Kidney glomerular epithelial cell (primary cell): ENCODE results near the gene TUBB6.
A peak's percentile ranks its signal among the peaks of the same experiment; 100 is the strongest.

Experiments
- DNase-seq: peaks from one replicate; lab custom pipeline; 2025; lab: John Stamatoyannopoulos, UW

The TUBB6 gene

DNA sequence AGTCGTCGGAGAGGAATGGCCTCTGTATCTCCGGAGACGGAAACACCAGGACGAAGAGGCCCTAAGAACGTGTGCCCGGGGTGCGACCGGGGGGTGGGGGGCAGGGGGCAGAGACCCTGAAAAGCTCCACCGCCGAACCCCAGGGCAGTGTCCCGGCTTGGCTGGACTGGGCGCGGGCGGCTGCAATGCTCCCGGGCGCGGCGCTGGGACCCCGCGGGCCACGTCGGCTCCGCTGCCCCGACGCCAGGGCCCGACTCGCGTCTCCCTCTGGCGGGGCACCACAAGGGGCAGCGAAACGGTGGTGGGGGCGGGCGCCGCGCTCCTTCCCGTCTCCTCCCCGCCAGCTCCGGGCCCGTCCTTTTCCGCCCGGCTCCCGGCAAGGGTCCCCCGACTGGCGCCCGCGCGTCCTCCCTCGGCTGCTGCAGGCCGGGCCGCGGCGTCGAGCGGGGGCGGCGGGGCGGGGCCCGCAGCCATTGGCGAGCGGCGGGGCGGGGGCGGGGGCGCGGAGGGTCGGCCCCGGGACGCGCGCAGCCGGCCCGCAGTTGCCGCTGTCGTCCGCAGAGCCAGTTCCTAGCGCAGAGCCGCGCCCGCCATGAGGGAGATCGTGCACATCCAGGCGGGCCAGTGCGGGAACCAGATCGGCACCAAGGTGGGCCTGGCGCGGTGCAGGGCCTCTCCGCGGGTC, at the start of gene TUBB6:
TSS of gene TUBB6 (plus strand) at position 541 of the 685 bp plus-strand sequence. CDS start at position 593, 52 bp downstream.
- DNase-seq: peak; percentile 44

DNA sequence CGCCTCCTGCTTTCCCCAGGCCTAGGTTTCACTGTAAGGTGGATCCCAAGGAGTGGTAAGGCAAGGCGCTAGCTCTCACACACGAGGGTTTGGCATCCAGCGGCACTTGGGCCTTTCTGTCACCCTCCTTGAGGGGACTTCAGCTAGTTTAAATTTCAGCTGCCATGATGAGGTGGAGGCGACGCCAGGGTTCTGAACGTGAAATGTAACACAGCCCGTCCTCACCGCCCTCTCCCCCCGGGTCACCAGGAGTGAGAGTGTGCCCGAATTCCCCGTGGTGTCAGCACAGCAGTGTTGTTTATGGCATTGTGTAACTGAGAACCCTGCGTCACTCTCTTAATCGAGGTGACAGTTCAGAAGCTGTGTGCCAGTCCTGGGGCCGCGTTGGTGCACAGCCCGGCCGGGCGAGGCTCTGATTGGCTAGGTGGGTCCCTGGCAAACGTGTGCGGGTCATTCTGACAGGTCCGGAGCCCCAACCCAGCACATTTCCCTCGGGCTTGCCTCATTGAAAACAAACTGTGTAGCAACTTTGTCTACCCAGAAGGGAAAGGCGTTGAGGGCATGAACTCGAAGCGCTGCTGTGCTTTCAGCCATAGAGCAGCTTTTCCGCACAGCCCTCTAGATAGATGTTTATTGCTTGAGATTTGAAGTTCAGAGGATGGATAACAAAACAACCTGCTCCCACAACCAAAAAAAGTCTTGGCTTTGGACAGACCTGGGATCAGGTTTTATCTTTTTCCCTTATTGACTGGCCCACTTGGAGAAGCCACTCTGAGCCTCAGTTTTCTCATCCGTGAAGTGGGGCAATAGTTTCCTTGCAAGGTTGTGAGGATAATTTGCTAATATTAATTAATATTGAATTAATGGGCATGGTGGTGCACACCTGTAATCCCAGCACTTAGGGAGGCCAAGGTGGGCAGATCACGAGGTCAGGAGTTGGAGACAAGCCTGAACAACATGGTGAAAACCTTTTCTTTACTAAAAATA, 49.0 kb upstream of the TUBB6 start:
- DNase-seq: no peak

DNA sequence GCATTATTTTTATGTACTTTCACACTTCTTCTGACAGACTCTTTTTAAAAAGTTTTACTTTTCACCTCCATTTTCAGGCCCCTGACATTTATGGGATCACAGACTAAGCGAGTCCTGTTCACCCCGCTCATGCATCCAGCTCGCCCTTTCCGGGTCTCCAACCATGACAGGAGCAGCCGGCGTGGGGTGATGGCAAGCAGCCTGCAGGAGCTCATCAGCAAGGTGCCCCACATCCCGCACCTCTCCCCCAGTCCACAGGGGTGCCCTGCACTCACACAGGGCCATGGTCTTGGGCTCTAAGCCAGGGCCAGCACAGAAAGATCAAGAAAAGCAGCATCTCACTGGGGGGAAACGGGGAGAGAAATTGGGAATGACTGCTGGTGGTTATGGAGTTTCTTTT, 45.3 kb upstream of the TUBB6 start:
- no peak for DNase-seq

DNA sequence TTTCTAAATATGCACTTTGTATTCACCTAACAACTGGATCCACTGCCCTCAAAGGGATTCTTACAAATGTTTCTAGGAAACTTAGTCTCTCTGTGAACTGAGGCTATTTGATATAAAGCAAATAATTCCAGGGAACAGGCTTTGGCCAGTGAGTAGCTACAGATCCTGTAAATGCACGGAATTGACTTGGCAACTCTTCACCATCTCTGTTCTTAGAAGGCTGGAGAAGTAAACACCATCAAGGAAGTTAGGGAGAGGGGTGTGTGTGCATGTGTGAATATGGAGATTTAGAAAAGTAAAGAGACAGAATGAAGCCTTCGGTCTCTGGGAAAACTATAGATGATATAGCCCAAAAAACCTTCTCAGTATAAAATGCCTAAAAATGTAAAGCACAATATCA, 43.2 kb upstream of the TUBB6 start:
- DNase-seq: no peak

DNA sequence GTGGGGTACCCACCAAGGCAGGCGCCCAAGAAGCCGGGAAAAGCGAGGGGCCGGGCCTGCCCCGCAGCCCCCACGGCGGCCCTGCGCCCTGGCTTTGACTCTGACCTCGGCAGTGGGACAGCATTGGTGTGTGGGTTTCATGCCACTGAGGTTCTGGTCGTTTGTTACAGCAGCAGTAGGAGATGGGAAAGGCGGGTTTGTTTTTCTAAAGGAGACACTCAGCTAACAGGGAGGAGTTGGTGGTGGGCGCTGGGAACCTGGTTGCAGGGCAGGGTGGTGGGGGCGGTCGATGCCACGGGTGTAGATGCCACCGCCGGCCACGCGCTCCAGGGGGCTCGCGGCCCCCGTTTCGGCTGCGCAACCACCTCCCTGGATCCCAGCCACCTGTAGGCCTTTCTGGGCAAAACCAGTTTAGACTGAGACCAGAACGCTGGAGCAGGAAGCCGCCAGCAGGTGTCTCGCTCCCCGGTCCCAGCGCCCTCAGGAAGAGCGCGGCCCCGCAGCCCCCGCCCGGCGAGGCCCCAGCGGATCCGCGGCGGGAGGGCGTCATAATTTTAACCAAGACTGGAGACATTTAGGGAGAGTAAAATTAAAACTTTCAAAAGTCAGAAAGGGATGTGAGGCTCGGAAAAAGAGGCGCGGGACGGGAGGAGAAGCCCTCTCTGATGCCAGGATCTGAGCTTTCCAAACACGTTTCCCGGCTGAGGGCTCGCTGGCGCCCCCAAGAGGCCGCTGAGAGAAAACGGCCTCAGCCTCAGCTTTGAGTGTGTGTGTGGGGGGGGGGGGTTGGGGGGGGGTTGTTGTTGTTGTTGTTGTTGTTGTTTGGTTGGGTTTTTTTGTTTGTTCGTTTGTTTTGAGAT, 36.4 kb upstream of the TUBB6 start:
- peak; percentile 64 for DNase-seq

DNA sequence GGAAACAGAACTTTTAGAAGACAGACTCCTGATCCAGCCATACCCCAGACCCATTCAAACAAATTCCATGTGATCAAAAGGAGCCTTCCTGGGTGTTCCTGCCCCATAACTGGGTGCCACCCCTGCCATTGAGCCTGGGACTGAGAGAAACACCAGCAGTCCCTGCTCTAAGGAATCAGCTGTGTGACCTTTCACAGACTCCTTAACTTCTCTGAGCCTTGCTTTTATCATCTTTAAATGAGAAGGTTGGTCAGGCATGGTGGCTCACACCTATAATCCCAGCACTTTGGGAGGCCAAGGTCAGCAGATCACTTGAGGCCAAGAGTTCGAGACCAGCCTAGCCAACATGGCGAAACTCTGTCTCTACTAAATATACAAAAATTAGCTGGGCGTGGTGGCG, 33.2 kb upstream of the TUBB6 start:
- no peak for DNase-seq

DNA sequence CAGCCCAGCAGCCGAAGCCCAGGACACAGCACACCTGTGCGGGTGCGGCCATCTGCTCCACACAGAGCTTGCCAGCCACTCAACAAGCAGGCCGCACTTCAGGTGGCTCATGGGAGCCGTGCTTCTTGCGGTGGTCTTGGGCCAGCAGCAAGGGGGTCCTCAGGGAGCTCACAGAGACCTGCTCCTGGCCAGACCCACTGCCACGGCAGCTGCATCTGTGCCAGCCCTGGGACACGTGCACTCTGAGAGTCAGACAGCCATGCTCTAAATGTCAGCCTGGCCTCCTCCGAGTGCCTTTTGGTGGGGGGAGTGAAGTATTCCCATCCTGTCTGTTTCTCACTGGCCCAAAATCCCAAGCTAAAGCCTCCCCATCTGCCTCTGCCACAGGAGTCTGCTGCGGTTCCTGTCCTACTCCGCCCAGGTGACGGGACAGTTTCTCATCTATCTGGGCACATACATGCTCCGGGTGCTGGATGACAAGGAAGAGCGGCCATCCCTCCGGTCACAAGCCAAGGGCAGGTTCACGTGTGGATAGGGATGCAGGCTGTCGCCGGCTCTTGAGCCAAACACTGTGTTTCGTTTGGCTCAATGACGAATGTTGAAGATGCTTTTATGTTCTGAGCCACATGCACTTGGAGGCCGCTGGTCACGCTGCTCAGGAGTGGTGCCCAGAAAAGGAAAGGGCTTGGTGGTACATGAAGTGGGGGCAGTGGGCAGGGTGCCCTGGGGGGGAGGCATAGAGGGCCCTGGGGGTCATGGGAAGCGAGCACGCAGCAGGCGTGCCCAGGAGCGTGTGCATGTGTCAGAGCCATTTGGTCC, 31.1 kb upstream of the TUBB6 start:
- no peak for DNase-seq

DNA sequence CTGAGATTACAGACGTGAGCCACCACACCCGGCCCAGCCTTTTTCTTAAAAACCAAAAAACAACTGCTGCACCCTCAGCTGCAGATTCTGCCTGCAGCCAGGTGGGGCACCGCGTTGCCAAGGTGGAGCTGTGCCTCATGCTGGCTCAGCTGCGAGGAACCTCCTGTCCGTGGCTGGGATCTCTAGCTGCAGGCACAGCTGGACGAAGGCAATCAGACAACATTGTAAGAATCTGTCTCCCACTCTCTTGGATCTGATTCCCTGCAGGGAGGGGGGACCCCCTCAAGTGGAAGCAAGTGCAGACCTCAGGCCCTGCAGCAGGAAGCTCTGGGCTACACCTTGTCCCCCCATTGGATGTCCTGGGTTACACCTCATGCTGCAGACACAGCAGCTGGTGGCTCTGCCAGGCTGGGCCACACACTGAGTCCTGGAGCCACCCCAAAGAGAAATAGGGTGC, 29.8 kb upstream of the TUBB6 start:
- no peak for DNase-seq

DNA sequence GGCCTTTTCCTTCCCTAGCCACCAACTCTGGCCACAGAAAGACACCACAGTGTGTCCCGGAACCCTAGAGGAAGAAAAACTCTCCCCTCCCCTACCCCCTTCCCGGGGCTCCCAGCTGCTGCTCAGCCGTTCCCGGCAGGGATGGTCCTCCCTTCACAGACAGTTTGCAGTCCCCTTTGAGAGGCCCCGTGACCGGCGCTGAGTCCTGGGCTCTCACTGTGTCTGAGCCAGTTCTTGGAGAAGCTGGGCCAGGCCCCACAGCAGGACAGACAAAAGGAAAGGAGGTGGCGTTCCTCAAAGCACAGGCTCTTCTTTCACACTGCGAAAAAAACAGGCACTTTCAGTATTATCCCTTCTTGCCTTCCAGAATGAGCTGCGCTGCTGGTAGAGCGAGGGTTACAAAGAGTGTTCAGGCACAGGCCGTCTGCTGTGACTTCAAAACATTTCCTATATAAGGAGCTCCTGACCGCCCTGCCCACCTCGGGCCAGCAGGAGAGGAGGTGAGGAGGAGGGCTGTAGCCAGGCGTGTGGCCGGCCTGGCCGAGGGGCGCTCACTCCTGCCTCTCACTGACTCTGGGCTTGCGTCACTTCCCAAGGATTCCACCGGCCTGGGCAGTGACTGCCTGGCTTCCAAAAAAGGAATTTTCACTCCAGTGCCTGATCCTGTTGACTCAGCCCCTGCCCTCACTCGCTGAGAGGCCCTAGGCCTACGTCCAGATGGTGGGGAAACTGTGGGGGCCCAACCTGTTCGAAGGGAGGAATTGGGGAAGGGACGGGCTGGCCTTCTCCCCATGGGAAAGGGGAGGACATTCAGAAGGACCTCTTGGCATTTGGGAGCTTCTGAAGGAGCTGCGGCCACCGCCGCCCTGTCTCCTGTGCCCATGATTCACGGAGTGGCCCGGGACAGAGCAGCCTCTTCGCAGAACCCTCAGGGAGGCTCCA, 29.0 kb upstream of the TUBB6 start:
- peak; percentile 86 for DNase-seq

DNA sequence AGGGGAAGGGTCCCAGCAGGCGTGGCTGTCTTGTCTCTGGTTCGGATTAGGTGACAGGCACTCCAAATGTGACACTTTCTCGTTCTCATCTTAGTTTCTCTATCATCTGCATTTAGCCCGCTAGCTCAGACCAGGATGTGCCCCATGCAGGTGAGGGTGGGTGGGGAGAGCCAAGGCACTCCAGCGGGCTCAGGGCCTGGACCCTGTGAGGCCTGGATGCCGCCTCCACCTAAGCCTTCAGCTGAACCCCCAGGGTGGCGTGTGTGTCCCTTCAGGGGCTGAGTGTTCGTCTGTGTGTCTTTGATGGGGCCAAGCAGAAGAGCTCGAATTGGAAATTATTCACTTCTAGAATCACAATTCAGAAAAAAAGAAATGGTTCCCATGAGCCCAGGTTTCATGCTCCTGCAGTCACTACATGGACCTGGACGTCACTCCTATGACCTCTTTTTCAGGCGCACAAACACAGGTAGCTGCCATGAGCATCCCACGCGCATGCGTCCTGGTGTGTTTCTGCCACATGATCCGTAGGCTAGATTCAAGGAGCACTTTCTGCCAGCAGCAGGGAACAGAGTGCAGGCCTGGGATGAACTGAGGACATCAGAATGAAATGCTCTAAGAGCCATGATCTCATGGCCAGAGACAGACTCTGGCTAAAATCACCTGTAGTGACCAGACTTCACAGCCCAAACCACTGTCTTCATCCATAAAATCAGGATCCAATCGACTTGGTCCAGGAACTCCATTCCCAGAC, 28.1 kb upstream of the TUBB6 start:
- DNase-seq: no peak

DNA sequence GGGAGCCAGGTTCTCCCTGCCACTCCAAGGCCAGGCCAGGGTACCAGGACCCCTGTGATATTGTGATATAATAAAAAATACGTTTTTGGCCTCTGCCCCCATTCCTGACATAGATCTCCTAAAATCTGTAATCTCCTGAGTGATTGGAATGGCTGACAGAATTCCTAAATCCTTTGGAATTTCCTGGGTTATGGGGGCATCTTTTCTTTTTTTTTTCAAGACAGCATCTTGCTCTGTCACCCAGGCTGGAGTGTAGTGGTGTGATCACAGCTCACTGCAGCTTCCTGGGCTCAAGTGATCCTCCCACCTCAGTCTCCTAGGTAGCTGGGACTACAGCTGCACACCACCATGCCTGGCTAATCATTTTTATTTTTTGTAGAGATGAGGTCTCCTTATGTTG, 26.2 kb upstream of the TUBB6 start:
- no peak for DNase-seq

DNA sequence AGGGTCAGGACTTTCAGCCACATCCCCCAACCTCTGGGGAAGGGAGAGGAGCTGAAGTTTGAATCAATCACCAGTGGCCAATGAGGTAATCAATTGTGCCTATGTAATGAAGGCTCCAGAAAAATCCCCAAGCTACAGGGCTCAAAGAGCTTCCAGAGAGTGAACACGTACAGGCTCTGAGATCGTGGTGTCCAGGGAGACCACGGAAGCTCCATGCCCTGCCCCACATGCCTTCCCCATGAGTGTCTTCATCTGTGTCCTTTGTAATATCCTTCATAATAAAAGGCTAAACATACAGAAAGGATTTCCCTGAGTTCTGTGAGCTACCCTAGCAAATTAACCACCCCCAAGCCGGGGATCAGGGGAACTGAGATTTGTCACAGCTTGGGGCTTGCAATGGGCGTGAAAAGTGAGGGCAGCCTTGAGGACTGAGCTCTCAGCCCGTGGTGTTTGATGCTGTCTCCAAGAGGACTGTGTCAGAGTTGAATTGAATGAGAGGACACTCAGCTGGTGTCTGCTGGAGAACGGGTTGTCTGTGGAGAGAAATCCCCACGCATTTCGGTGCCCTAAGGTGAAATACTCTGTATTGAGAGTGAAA, 25.5 kb upstream of the TUBB6 start:
- DNase-seq: no peak

DNA sequence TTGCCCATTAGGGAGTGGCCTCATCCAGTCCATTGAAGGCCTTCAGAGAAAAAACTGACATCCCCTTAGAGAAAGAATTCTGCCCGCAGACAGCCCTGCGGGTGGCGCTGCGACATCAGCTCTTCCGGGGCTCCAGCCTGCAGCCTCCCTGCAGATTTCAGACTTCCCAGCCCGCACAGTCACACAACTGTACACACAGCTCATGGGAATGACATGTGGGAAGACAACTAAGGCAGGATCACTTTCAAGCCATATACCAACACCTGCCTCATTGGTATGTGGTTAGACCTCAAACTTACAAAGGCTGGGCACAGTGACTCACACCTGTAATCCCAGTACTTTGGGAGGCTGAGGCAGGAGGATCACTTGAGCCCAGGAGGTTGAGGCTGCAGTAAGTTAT, 24.8 kb upstream of the TUBB6 start:
- no peak for DNase-seq

DNA sequence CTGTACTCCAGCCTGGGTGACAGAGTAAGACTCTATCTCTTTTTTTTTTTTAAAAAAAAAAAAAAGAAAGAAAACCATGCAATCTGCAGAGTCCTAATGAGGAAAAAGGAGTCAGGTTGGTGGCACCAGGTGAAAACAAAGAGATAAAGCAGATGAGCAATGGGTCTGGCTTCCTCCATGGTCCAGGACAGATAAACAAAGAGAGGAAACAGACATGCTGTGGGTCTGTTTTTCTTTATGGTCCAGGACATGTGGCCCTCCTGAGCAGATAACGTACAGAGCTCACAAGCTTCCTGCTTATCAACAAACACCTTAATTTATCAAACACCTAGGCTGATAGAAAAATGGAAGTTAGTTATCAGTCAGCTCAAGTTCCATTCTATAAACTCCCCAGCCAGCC, 24.4 kb upstream of the TUBB6 start:
- no peak for DNase-seq

DNA sequence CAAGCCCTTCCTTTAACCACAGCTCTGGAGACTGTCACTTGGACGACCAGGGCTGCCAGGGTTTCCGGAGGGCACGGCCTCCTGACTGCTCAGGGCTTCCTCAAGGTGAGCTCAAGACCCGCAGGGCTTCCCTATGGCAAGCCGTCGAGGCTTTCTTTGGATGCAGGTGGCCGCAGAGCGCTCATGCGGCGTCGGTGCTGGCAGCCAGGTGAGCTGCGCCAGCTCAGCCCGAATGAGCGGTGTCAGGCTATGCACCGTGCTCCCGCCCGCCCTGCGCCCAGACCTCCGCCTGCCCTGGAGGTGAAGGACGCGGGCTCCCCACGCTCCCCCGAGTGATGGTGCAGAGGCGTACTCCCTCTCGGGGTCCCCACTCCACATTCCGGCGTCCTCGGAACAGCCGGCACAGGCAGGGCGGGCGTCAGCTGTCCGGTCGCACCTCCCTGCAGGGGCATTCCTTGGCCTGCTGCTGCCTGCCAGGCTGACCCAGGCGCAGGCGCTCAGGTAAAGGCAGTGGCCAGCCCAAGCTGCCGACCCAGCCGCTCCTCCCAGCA, 20.8 kb upstream of the TUBB6 start:
- no peak for DNase-seq

DNA sequence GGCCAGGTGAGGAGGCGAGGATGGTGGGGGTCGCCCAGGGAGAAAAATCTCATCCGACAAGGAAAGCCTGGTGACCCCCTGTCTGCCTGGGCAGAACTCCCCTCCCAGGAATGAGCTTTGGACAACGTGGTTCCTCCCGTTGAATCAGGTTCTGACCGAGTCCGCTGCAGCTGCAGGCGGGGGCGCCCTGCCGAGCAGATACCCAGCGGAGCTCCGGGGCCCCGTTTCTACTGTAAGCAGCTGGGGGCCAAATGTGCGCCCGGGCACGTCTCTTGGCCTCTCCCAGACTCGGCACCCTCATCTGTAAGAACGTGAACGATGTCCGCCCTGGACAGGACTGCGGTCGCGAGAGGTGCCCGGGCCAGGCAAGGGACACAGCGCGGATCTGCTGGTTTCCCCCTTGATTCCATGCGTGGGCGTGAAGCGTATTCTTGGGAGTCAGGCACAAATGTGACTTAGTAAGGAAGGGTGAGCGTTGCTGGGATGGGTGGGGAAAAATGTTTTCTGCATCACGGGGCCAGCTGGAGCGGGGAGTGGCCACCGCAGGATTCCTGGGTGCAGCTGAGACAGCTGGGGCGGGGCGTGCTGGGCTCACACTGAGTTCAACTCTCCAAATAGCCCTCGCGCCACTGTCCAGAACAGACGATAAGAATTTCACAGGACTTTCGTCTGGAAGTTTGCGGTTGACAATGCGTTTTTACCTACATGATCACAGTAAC, 20.2 kb upstream of the TUBB6 start:
- peak; percentile 82 for DNase-seq

DNA sequence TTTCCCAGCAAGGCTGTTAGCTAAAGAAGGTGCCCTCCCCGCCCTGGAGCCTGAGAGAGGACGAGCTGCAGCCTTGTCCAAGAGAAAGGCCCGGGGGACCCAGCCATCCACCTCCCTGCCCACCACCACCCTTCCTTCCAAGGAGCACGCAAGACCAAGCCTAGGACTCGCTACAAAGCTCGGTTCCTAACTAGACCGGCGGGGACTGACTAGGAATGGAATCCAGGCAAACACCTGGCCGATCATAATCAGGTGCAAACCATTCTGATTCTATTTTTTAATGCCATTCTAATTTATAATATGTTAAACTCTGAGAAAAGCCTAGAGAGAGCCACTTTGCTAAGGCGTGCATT, 19.7 kb upstream of the TUBB6 start:
- DNase-seq: no peak

DNA sequence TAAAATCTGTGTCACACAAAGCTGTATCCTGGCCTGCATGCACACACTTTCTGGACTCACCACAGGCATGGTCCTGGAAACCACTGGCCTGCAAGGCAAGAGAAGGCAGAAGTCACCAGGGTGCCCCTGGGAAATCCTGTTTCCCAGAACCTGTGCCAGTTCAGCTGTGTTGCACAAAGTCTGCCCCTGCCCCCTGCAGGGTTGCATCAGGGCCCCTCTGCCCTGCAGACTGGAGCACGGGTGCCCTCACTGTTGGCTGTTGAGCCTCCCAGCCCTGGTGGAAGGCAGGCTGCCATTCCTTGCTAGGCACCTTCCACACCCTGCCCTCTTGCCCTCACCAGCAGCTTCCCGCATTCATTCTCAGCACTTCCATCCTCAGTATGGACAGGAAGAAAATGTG, 18.0 kb upstream of the TUBB6 start:
- DNase-seq: no peak
